GM19043 (cell line): ENCODE measurements around the gene ARFGEF3.
"Not testable (repeated sequence)": the region's sequence is repeated elsewhere in the genome, so short reads cannot be mapped to it uniquely, and the experiment has no call there.

Experiments used
- ATAC-seq: cut with Tn5 transposase; IDR thresholded peaks from one replicate; pipeline ENCODE4 v1.9.1; 2021; ENCODE audit warnings: low read depth; ENCODE audit not compliant: unreplicated experiment

The ARFGEF3 gene

GRCh38 chr6:138161338-138162110 lies at the start of gene ARFGEF3:
TSS of gene ARFGEF3 (plus strand) at chr6:138161939. CDS start at chr6:138162087, 148 bp downstream.
- ATAC-seq, result peak; percentile 72

- no peak for ATAC-seq
These were observed 48.0 kb upstream of the ARFGEF3 start for GRCh38 chr6:138113588-138114210.

- ATAC-seq, result no peak
These were observed 46.5 kb upstream of the ARFGEF3 start for GRCh38 chr6:138115201-138115600.

GRCh38 chr6:138115877-138116660 lies 45.7 kb upstream of the ARFGEF3 start:
- peak; percentile 92 for ATAC-seq

GRCh38 chr6:138116661-138116999 lies 45.1 kb upstream of the ARFGEF3 start:
- no peak for ATAC-seq

GRCh38 chr6:138117376-138117914 lies 44.3 kb upstream of the ARFGEF3 start:
- no peak for ATAC-seq

- not testable (repeated sequence) for ATAC-seq
These were observed 42.5 kb upstream of the ARFGEF3 start for GRCh38 chr6:138119229-138119628.

GRCh38 chr6:138119976-138120375 lies 41.8 kb upstream of the ARFGEF3 start:
- no peak for ATAC-seq

GRCh38 chr6:138124096-138124495 lies 37.6 kb upstream of the ARFGEF3 start:
- no peak for ATAC-seq

- ATAC-seq, result no peak
These were observed 33.6 kb upstream of the ARFGEF3 start for GRCh38 chr6:138128096-138128495.

- ATAC-seq, result no peak
These were observed 32.5 kb upstream of the ARFGEF3 start for GRCh38 chr6:138129190-138129589.

- no peak for ATAC-seq
These were observed 18.9 kb upstream of the ARFGEF3 start for GRCh38 chr6:138142806-138143205.

GRCh38 chr6:138145402-138145801 lies 16.3 kb upstream of the ARFGEF3 start:
- peak; percentile 83 for ATAC-seq

GRCh38 chr6:138146544-138146943 lies 15.2 kb upstream of the ARFGEF3 start:
- no peak for ATAC-seq

- ATAC-seq, result no peak
These were observed 6.3 kb upstream of the ARFGEF3 start for GRCh38 chr6:138155443-138155842.

- no peak for ATAC-seq
These were observed 3.6 kb upstream of the ARFGEF3 start for GRCh38 chr6:138157986-138158638.

GRCh38 chr6:138159246-138159645 lies 2.5 kb upstream of the ARFGEF3 start:
- no peak for ATAC-seq

GRCh38 chr6:138160329-138161087 lies 1.2 kb upstream of the ARFGEF3 start:
- ATAC-seq, result no peak

- no peak for ATAC-seq
These were observed 726 bp upstream of the ARFGEF3 start for GRCh38 chr6:138161088-138161337.
